GM12878 (cell line): Measurements from ENCODE around the gene SCARF1. TPM values are rescaled to one million over a fixed set of nuclear protein-coding genes. Genes with fewer than 3 reads are reported as not detected.

Source experiments
- ATAC-seq: fragments of 200-7000 bp; cut with Tn5 transposase; 3 replicates; pipeline ENCODE4 v1.9.1; 2020; ENCODE audit warnings: mild to moderate bottlenecking, moderate library complexity
- BruUV-seq: library from RNA; stranded (reverse); fragments of 400-500 nt; replicated peaks from 2 replicates; lab custom pipeline; 2021; lab: Mats Ljungman, UMichigan
- CTCF ChIA-PET: fragments of 300-600 bp; sonication (Branson Sonifier 250); formaldehyde crosslinking; extraction: SDS; loops from one replicate; lab custom pipeline; 2021; ENCODE audit warnings: inconsistent platforms; lab: Yijun Ruan, JAX
- POLR2A ChIA-PET: fragments of 350-600 bp; formaldehyde crosslinking; extraction: SDS; loops from one replicate; lab custom pipeline; 2021; ENCODE audit warnings: inconsistent platforms; lab: Charles Lee
- RAD21 ChIA-PET: fragments of 300-600 bp; sonication (Branson Sonifier 250); formaldehyde crosslinking; loops from one replicate; lab custom pipeline; 2023; ENCODE audit warnings: antibody characterized with exemption; ENCODE audit not compliant: unreplicated experiment; lab: Charles Lee
- SMC1A ChIA-PET: fragments of 300-600 bp; sonication (Branson Sonifier 250); formaldehyde crosslinking; loops from one replicate; lab custom pipeline; 2023; ENCODE audit not compliant: unreplicated experiment, uncharacterized antibody; lab: Charles Lee
- DNase-seq: peaks from one replicate; pipeline ENCODE4 v3.0.0-alpha.2; 2011; ENCODE audit warnings: low read depth, low spot score
- FAIRE-seq: peaks from 3 replicates; lab custom pipeline; 2011; peaks lifted over from hg19 to GRCh38; lab: Jason Lieb, UNC
- H2AFZ ChIP-seq: 2 replicates; pipeline ENCODE4 v1.6.0; 2011; ENCODE audit warnings: low read depth, low read length, control low read depth; ENCODE audit not compliant: control insufficient read depth
- H3K27ac ChIP-seq: 2 replicates; pipeline ENCODE4 v1.5.1; 2011; ENCODE audit warnings: control low read depth; ENCODE audit not compliant: control insufficient read depth, insufficient read depth
- H3K27me3 ChIP-seq, 2 experiments: replicated peaks in 1 of 2; 2 replicates each; pipeline versions ENCODE4 v1.6.0 to v1.6.1; 2011; ENCODE audit warnings: low read length in 1 of 2; ENCODE audit not compliant: control insufficient read depth in 2 of 2, insufficient read depth in 2 of 2
- H3K36me3 ChIP-seq, 2 experiments: 2 replicates each; pipeline ENCODE4 v1.5.1; 2011; ENCODE audit warnings: low read length in 1 of 2; ENCODE audit not compliant: control insufficient read depth in 2 of 2, insufficient read depth in 2 of 2
- H3K4me1 ChIP-seq: 2 replicates; pipeline ENCODE4 v1.6.1; 2011; ENCODE audit warnings: mild to moderate bottlenecking, low read length, moderate library complexity, mixed read lengths; ENCODE audit not compliant: control insufficient read depth, insufficient read depth
- H3K4me2 ChIP-seq: 2 replicates; pipeline ENCODE4 v1.6.0; 2011; ENCODE audit warnings: control low read depth; ENCODE audit not compliant: control insufficient read depth, insufficient read depth
- H3K4me3 ChIP-seq: fragments of 200-600 bp; sonication (generic); 2 replicates; pipeline ENCODE4 v1.5.1; 2016
- H3K79me2 ChIP-seq: 2 replicates; pipeline ENCODE4 v1.6.0; 2011; ENCODE audit warnings: low read length; ENCODE audit not compliant: control insufficient read depth, insufficient read depth
- H3K9ac ChIP-seq: 2 replicates; pipeline ENCODE4 v1.8.0; 2011; ENCODE audit warnings: low read length, control low read depth, mixed read lengths; ENCODE audit not compliant: control insufficient read depth, insufficient read depth
- H3K9me3 ChIP-seq: replicated peaks from 3 replicates; pipeline ENCODE4 v1.5.1; 2011; ENCODE audit warnings: mild to moderate bottlenecking, low read length; ENCODE audit not compliant: control insufficient read depth, insufficient read depth
- H4K20me1 ChIP-seq: 2 replicates; pipeline ENCODE4 v1.6.0; 2011; ENCODE audit not compliant: control insufficient read depth, insufficient read depth
- ATF2 ChIP-seq: IDR thresholded peaks from 2 replicates; pipeline ENCODE4 v1.6.1; 2012; ENCODE audit warnings: low read length, inconsistent platforms
- CBX5 ChIP-seq: sonication (generic); IDR thresholded peaks from 2 replicates; pipeline ENCODE4 v1.6.1; 2016; ENCODE audit warnings: low read depth, moderate library complexity, mild to moderate bottlenecking, inconsistent platforms
- FOS ChIP-seq: IDR thresholded peaks from 3 replicates; pipeline ENCODE4 v1.6.1; 2011; ENCODE audit warnings: borderline replicate concordance; ENCODE audit not compliant: insufficient read length; ENCODE audit errors: extremely low read depth
- FOXM1 ChIP-seq: IDR thresholded peaks from 2 replicates; pipeline ENCODE4 v1.6.1; 2012; ENCODE audit warnings: low read depth, mild to moderate bottlenecking, inconsistent platforms, low read length, moderate library complexity
- GATAD2B ChIP-seq: fragments of 450-650 bp; conservative IDR thresholded peaks from 2 replicates; pipeline ENCODE4 v1.6.1; 2017; ENCODE audit warnings: low read depth, mild to moderate bottlenecking, moderate library complexity
- KLF5 ChIP-seq: fragments of 450-650 bp; IDR thresholded peaks from 2 replicates; pipeline ENCODE4 v1.6.1; 2014; ENCODE audit warnings: mild to moderate bottlenecking; ENCODE audit not compliant: partially characterized antibody
- LARP7 ChIP-seq: fragments of 450-650 bp; IDR thresholded peaks from 2 replicates; pipeline ENCODE4 v1.6.1; 2017; ENCODE audit warnings: mild to moderate bottlenecking
- NR2C1 ChIP-seq: fragments of 450-650 bp; IDR thresholded peaks from 2 replicates; pipeline ENCODE4 v1.6.1; 2017; ENCODE audit warnings: antibody characterized with exemption, mild to moderate bottlenecking, moderate library complexity
- RELA ChIP-seq: fragments of 450-650 bp; IDR thresholded peaks from 2 replicates; pipeline ENCODE4 v1.8.0; 2014; ENCODE audit warnings: borderline replicate concordance; ENCODE audit not compliant: partially characterized antibody
- SUPT20H ChIP-seq: IDR thresholded peaks from 2 replicates; pipeline ENCODE4 v1.6.1; 2011; ENCODE audit warnings: low read depth, mild to moderate bottlenecking, low read length, moderate library complexity, borderline replicate concordance; ENCODE audit not compliant: control insufficient read depth
- TBL1XR1 ChIP-seq: IDR thresholded peaks from 2 replicates; pipeline ENCODE4 v1.6.1; 2012; ENCODE audit warnings: low read depth, low read length, improper control_type of control experiment
- YBX1 ChIP-seq: fragments of 450-650 bp; IDR thresholded peaks from 2 replicates; pipeline ENCODE4 v1.6.1; 2016; ENCODE audit warnings: antibody characterized with exemption
- ZNF384 ChIP-seq: IDR thresholded peaks from 2 replicates; pipeline ENCODE4 v1.6.1; 2012; ENCODE audit warnings: low read depth, mild to moderate bottlenecking, low read length, improper control_type of control experiment, borderline replicate concordance
- ZNF687 ChIP-seq: fragments of 450-650 bp; IDR thresholded peaks from 2 replicates; pipeline ENCODE4 v1.6.1; 2017; ENCODE audit warnings: mild to moderate bottlenecking, moderate library complexity
- WGBS: methylation state at CpG from one replicate; pipeline ENCODE4 v1.1.6; 2016; ENCODE audit warnings: low lambda C conversion rate; ENCODE audit not compliant: insufficient replicate concordance, insufficient coverage; ENCODE audit errors: missing lambda C conversion rate; 5-methylcytosine and 5-hydroxymethylcytosine counted together
- in situ Hi-C: fragments of 300-500 bp; cut with MboI; formaldehyde crosslinking; loops from 9 replicates; pipeline ENCODE4 v1.14.3; 2018; ENCODE audit warnings: mixed read lengths
- intact Hi-C: fragments of 100-400 bp; cut with micrococcal nuclease; formaldehyde crosslinking; loops from one replicate; pipeline ENCODE4 v1.14.2; 2022; ENCODE audit not compliant: unreplicated experiment
- polyA plus RNA-seq, 11 experiments: library from polyadenylated mRNA; depleted of rRNA in 4 of 11; unstranded in 6 of 11; stranded (reverse) in 5 of 11; fragments of >200 nt; fragmentation: Nextera tagmentation in 4 of 11; fragmentation: Illumina TruSeq in 1 of 11; extraction: Ambion mirVana in 4 of 11; extraction: Trizol in 1 of 11; gene quantifications; 1 replicate in 1 of 11; 2 replicates in 10 of 11; pipeline versions ENCODE4 v1.2.1 to v1.2.3, GENCODE V29; 2011 to 2016; ENCODE audit warnings: inconsistent platforms in 2 of 11, missing spikeins in 2 of 11, low read depth in 1 of 11
- total RNA-seq, 4 experiments: library from RNA; depleted of rRNA in 3 of 4; stranded (reverse); fragments of >200 nt in 3 of 4; fragmentation: Illumina TruSeq in 1 of 4; extraction: Trizol in 1 of 4; gene quantifications; 2 replicates each; pipeline versions ENCODE4 v1.2.1 to v1.2.3, GENCODE V29; 2013 to 2021
- TF ChIP-seq, protein P1 (sequence below): fragments of 450-650 bp; IDR thresholded peaks from 2 replicates; pipeline ENCODE4 v1.6.1; 2014; ENCODE audit warnings: mild to moderate bottlenecking
- TF ChIP-seq, protein P2 (sequence below): fragments of 450-650 bp; IDR thresholded peaks from 2 replicates; pipeline ENCODE4 v1.6.1; 2016; ENCODE audit warnings: mild to moderate bottlenecking
- TF ChIP-seq, protein P3 (sequence below): IDR thresholded peaks from 2 replicates; pipeline ENCODE4 v1.6.1; 2012; ENCODE audit warnings: low read depth, low read length, improper control_type of control experiment

Gene SCARF1
- total and polyA plus RNA-seq, 10 of the 15 experiments (the other 5 are each of a cell fraction or from before 2014, with no cell fraction given): 0.10 to 1.7 (median 0.43) TPM

GRCh38 chr17:1612400-1612799 lies 33.1 kb downstream of the SCARF1 start:
- ChIA-PET RAD21 (no interaction called here), CTCF (interaction anchor here (0.6 kb wide), 1 partner anchor 250 kb away, joined by 3 read pairs; no protein-coding TSS in a partner anchor), POLR2A (interaction anchor here (1.8 kb wide), 1 partner anchor 13 kb away, joined by 3 read pairs; no protein-coding TSS in a partner anchor), SMC1A (interaction anchor here (2.3 kb wide), 1 partner anchor 13 kb away, joined by 6 read pairs; no protein-coding TSS in a partner anchor)
- Histone ChIP-seq H3K4me2 (no peak overlapping the region), H2AFZ (no peak overlapping the region), H3K79me2 (no peaks in the 10 kb centered on the region), H3K4me1 (peaks cover 10% of the 10 kb centered on the region), H4K20me1 (no peaks in the 10 kb centered on the region), H3K4me3 (no peak overlapping the region), H3K27ac (no peak overlapping the region), H3K27me3 (no peaks in the 10 kb centered on the region), H3K9me3 (no peaks in the 10 kb centered on the region), H3K36me3 (no peaks in the 10 kb centered on the region), H3K9ac (no peak overlapping the region)
- 79% methylated on average over 16 of the region's 16 CpGs for WGBS
- intact Hi-C loops (no loop called here), in situ Hi-C loops (no loop called here)
- BruUV-seq: no TSS peak
- FAIRE-seq (no peak), DNase-seq (no peak), ATAC-seq (no peak)
- TF ChIP-seq SUPT20H: no peak
- TF ChIP-seq ATF2: no peak
- TF ChIP-seq YBX1: no peak
- TF ChIP-seq, protein P1, sequence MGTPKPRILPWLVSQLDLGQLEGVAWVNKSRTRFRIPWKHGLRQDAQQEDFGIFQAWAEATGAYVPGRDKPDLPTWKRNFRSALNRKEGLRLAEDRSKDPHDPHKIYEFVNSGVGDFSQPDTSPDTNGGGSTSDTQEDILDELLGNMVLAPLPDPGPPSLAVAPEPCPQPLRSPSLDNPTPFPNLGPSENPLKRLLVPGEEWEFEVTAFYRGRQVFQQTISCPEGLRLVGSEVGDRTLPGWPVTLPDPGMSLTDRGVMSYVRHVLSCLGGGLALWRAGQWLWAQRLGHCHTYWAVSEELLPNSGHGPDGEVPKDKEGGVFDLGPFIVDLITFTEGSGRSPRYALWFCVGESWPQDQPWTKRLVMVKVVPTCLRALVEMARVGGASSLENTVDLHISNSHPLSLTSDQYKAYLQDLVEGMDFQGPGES: no peak
- TF ChIP-seq FOS: no peak
- TF ChIP-seq, protein P2, sequence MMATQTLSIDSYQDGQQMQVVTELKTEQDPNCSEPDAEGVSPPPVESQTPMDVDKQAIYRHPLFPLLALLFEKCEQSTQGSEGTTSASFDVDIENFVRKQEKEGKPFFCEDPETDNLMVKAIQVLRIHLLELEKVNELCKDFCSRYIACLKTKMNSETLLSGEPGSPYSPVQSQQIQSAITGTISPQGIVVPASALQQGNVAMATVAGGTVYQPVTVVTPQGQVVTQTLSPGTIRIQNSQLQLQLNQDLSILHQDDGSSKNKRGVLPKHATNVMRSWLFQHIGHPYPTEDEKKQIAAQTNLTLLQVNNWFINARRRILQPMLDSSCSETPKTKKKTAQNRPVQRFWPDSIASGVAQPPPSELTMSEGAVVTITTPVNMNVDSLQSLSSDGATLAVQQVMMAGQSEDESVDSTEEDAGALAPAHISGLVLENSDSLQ: no peak
- TF ChIP-seq, protein P3, sequence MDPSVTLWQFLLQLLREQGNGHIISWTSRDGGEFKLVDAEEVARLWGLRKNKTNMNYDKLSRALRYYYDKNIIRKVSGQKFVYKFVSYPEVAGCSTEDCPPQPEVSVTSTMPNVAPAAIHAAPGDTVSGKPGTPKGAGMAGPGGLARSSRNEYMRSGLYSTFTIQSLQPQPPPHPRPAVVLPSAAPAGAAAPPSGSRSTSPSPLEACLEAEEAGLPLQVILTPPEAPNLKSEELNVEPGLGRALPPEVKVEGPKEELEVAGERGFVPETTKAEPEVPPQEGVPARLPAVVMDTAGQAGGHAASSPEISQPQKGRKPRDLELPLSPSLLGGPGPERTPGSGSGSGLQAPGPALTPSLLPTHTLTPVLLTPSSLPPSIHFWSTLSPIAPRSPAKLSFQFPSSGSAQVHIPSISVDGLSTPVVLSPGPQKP: no peak
- TF ChIP-seq RELA: no peak
- TF ChIP-seq TBL1XR1: no peak
- TF ChIP-seq GATAD2B: no peak
- no peak for TF ChIP-seq FOXM1
- no peak for TF ChIP-seq ZNF687
- TF ChIP-seq ZNF384: no peak
- TF ChIP-seq KLF5: no peak
- TF ChIP-seq NR2C1: no peak
- TF ChIP-seq LARP7: no peak
- no peak for TF ChIP-seq CBX5
